Neural progenitor cell (in vitro differentiated cells): ENCODE data around the gene MAGI1.

ENCODE experiments used
- EZH2 ChIP-seq: fragments of 200-600 bp; sonication (generic); IDR thresholded peaks from 2 replicates; pipeline ENCODE4 v1.6.1; 2017; ENCODE audit warnings: antibody characterized with exemption, mild to moderate bottlenecking, moderate library complexity
- TF ChIP-seq, protein P1 (sequence below): fragments of 200-600 bp; sonication (generic); IDR thresholded peaks from 2 replicates; pipeline ENCODE4 v1.5.1; 2017; ENCODE audit warnings: antibody characterized with exemption, mild to moderate bottlenecking

DNA sequence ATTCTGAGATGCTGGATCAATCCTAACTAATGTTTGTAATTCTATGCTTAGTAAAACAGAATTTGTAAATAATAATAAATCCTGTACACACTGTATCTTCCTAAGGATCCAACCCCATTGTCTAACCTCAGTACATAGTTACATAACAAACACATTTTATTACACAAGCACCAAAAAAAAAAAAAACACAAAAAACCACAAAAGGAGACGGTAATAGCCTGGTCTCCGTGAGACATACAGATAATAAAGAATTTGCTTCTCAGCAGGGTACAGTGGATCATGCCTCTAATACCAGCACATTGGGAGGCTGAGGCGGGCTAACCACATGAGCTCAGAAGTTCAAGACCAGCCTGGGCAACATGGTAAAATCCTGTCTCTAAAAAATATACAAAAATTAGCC, 558.7 kb downstream of the MAGI1 start:
- TF ChIP-seq EZH2 = no peak
- TF ChIP-seq, protein P1, sequence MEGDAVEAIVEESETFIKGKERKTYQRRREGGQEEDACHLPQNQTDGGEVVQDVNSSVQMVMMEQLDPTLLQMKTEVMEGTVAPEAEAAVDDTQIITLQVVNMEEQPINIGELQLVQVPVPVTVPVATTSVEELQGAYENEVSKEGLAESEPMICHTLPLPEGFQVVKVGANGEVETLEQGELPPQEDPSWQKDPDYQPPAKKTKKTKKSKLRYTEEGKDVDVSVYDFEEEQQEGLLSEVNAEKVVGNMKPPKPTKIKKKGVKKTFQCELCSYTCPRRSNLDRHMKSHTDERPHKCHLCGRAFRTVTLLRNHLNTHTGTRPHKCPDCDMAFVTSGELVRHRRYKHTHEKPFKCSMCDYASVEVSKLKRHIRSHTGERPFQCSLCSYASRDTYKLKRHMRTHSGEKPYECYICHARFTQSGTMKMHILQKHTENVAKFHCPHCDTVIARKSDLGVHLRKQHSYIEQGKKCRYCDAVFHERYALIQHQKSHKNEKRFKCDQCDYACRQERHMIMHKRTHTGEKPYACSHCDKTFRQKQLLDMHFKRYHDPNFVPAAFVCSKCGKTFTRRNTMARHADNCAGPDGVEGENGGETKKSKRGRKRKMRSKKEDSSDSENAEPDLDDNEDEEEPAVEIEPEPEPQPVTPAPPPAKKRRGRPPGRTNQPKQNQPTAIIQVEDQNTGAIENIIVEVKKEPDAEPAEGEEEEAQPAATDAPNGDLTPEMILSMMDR = no peak
